Measurements from ENCODE around the gene CLDN11.

Gene CLDN11

GRCh38 chr3:170469151-170470062 is 50.7 kb downstream of the CLDN11 start:
- TF ChIP-seq NFRKB (IDR thresholded peaks at IDR 0.05) (no peak), FOXA1 (IDR thresholded peaks at IDR 0.05) (no peak)
- POLR2A ChIA-PET: no interaction called here
- CTCF ChIA-PET: interaction anchor here (0.6 kb wide), 1 partner anchor 17 kb away, joined by 3 read pairs; no protein-coding TSS in a partner anchor
- no peak for DNase-seq (ENCODE audit: extremely low spot score)

GRCh38 chr3:170470063-170471016 is 51.7 kb downstream of the CLDN11 start:
- TF ChIP-seq NFRKB (IDR thresholded peaks at IDR 0.05) (no peak), FOXA1 (IDR thresholded peaks at IDR 0.05) (no peak), FOXM1 (IDR thresholded peaks at IDR 0.05; ENCODE audit: borderline replicate concordance) (no peak), HDGF (IDR thresholded peaks at IDR 0.05; ENCODE audit: borderline replicate concordance) (no peak), L3MBTL2 (conservative IDR thresholded peaks at IDR 0.05) (0 out of 2 replicates have a peak, but pooled peaks have one; percentile 23)
- CTCF ChIA-PET: no interaction called here
- POLR2A ChIA-PET: no interaction called here
- DNase-seq (ENCODE audit: extremely low spot score): no peak

- ChIA-PET CTCF (no interaction called here), POLR2A (no interaction called here)
- DNase-seq (ENCODE audit: extremely low spot score): no peak
- no peak for TF ChIP-seq BHLHE40 (IDR thresholded peaks at IDR 0.05; ENCODE audit: borderline replicate concordance)
- TF ChIP-seq FOXK2 (IDR thresholded peaks at IDR 0.05): no peak
- TF ChIP-seq FOXA1 (IDR thresholded peaks at IDR 0.05): no peak
- TF ChIP-seq LEF1 (IDR thresholded peaks at IDR 0.05; ENCODE audit: borderline replicate concordance): no peak
- TF ChIP-seq FOXM1 (IDR thresholded peaks at IDR 0.05; ENCODE audit: borderline replicate concordance): no peak
- no peak for TF ChIP-seq HDGF (IDR thresholded peaks at IDR 0.05; ENCODE audit: borderline replicate concordance)
- TF ChIP-seq ARNT (IDR thresholded peaks at IDR 0.05): no peak
Observed at GRCh38 chr3:170471149-170471548, 52.5 kb downstream of the CLDN11 start.

- CTCF ChIA-PET: no interaction called here
- TF ChIP-seq PKNOX1 (IDR thresholded peaks at IDR 0.05) (no peak), LEF1 (IDR thresholded peaks at IDR 0.05; ENCODE audit: borderline replicate concordance) (no peak), FOXK2 (IDR thresholded peaks at IDR 0.05) (no peak), FOXM1 (IDR thresholded peaks at IDR 0.05; ENCODE audit: borderline replicate concordance) (no peak), HDGF (IDR thresholded peaks at IDR 0.05; ENCODE audit: borderline replicate concordance) (no peak), ZNF384 (IDR thresholded peaks at IDR 0.05) (no peak), ARNT (IDR thresholded peaks at IDR 0.05) (no peak), NFRKB (IDR thresholded peaks at IDR 0.05) (no peak), ELF4 (IDR thresholded peaks at IDR 0.05) (no peak), SP1 (IDR thresholded peaks at IDR 0.05) (no peak)
- POLR2A ChIA-PET: no interaction called here
- DNase-seq (ENCODE audit: extremely low spot score): no peak
Observed at GRCh38 chr3:170473358-170473757, 54.7 kb downstream of the CLDN11 start.

- CTCF ChIA-PET: no interaction called here
- TF ChIP-seq L3MBTL2 (conservative IDR thresholded peaks at IDR 0.05) (no peak), BHLHE40 (IDR thresholded peaks at IDR 0.05; ENCODE audit: borderline replicate concordance) (no peak), SUZ12 (IDR thresholded peaks at IDR 0.05) (no peak), ZNF384 (IDR thresholded peaks at IDR 0.05) (no peak), ARNT (IDR thresholded peaks at IDR 0.05) (no peak), LEF1 (IDR thresholded peaks at IDR 0.05; ENCODE audit: borderline replicate concordance) (no peak), ELF4 (IDR thresholded peaks at IDR 0.05) (no peak), HDGF (IDR thresholded peaks at IDR 0.05; ENCODE audit: borderline replicate concordance) (no peak), FOXM1 (IDR thresholded peaks at IDR 0.05; ENCODE audit: borderline replicate concordance) (no peak), CTBP1 (IDR thresholded peaks at IDR 0.05; ENCODE audit: borderline replicate concordance) (no peak), SP1 (IDR thresholded peaks at IDR 0.05) (no peak)
- POLR2A ChIA-PET: no interaction called here
Observed at GRCh38 chr3:170475092-170475685, 56.5 kb downstream of the CLDN11 start.

GRCh38 chr3:170476291-170476690 is 57.6 kb downstream of the CLDN11 start:
- ChIA-PET POLR2A (no interaction called here), CTCF (no interaction called here)
- no peak for DNase-seq (ENCODE audit: extremely low spot score)
- TF ChIP-seq LEF1 (IDR thresholded peaks at IDR 0.05; ENCODE audit: borderline replicate concordance): no peak
- TF ChIP-seq NFRKB (IDR thresholded peaks at IDR 0.05): no peak
- TF ChIP-seq SP1 (IDR thresholded peaks at IDR 0.05): no peak

More at GRCh38 chr3:170475092-170475685, 56.5 kb downstream of the CLDN11 start:
- DNase-seq (ENCODE audit: extremely low spot score): no peak

- CTCF ChIA-PET: no interaction called here
- DNase-seq (ENCODE audit: extremely low spot score): no peak
- TF ChIP-seq BHLHE40 (IDR thresholded peaks at IDR 0.05; ENCODE audit: borderline replicate concordance): no peak
- TF ChIP-seq L3MBTL2 (conservative IDR thresholded peaks at IDR 0.05): no peak
- no peak for TF ChIP-seq FOXK2 (IDR thresholded peaks at IDR 0.05)
- TF ChIP-seq CTBP1 (IDR thresholded peaks at IDR 0.05; ENCODE audit: borderline replicate concordance): no peak
- TF ChIP-seq LEF1 (IDR thresholded peaks at IDR 0.05; ENCODE audit: borderline replicate concordance): no peak
- TF ChIP-seq NFRKB (IDR thresholded peaks at IDR 0.05): no peak
- TF ChIP-seq ARNT (IDR thresholded peaks at IDR 0.05): no peak
- TF ChIP-seq FOXM1 (IDR thresholded peaks at IDR 0.05; ENCODE audit: borderline replicate concordance): no peak
- no peak for TF ChIP-seq SP1 (IDR thresholded peaks at IDR 0.05)
- TF ChIP-seq TARDBP (IDR thresholded peaks at IDR 0.05): no peak
- no peak for TF ChIP-seq ELF4 (IDR thresholded peaks at IDR 0.05)
- no peak for TF ChIP-seq PKNOX1 (IDR thresholded peaks at IDR 0.05)
- no peak for TF ChIP-seq HDGF (IDR thresholded peaks at IDR 0.05; ENCODE audit: borderline replicate concordance)
- no peak for TF ChIP-seq FOXA1 (IDR thresholded peaks at IDR 0.05)
- TF ChIP-seq ZNF384 (IDR thresholded peaks at IDR 0.05): no peak
- no peak for TF ChIP-seq SUZ12 (IDR thresholded peaks at IDR 0.05)
- POLR2A ChIA-PET: no interaction called here
Observed at GRCh38 chr3:170477395-170477794, 58.7 kb downstream of the CLDN11 start.
